ENCODE results near the gene TDRD3.
"Not testable (repeated sequence)": the region's sequence is repeated elsewhere in the genome, so short reads cannot be mapped to it uniquely, and the experiment has no call there.

TDRD3 gene

GRCh38 chr13:60352644-60353043 is 44.4 kb upstream of the TDRD3 start:
- TF ChIP-seq FOXA1 (IDR thresholded peaks at IDR 0.05) (no peak), CTBP1 (IDR thresholded peaks at IDR 0.05; ENCODE audit: borderline replicate concordance) (no peak), SUZ12 (IDR thresholded peaks at IDR 0.05) (no peak), BHLHE40 (IDR thresholded peaks at IDR 0.05; ENCODE audit: borderline replicate concordance) (no peak), TARDBP (IDR thresholded peaks at IDR 0.05) (no peak), SP1 (IDR thresholded peaks at IDR 0.05) (no peak), FOXM1 (IDR thresholded peaks at IDR 0.05; ENCODE audit: borderline replicate concordance) (no peak), NFRKB (IDR thresholded peaks at IDR 0.05) (no peak), FOXK2 (IDR thresholded peaks at IDR 0.05) (no peak), ZNF384 (IDR thresholded peaks at IDR 0.05) (no peak), HDGF (IDR thresholded peaks at IDR 0.05; ENCODE audit: borderline replicate concordance) (no peak), ARNT (IDR thresholded peaks at IDR 0.05) (no peak), ELF4 (IDR thresholded peaks at IDR 0.05) (no peak), L3MBTL2 (conservative IDR thresholded peaks at IDR 0.05) (no peak), LEF1 (IDR thresholded peaks at IDR 0.05; ENCODE audit: borderline replicate concordance) (no peak), PKNOX1 (IDR thresholded peaks at IDR 0.05) (no peak)
- ChIA-PET POLR2A (no interaction called here), CTCF (interaction anchor here (0.6 kb wide), 1 partner anchor 18 kb away, joined by 3 read pairs; no protein-coding TSS in a partner anchor)
- no peak for DNase-seq (ENCODE audit: extremely low spot score)

GRCh38 chr13:60355056-60355455 is 42.0 kb upstream of the TDRD3 start:
- no peak for TF ChIP-seq ARNT (IDR thresholded peaks at IDR 0.05)
- no peak for TF ChIP-seq PKNOX1 (IDR thresholded peaks at IDR 0.05)
- no peak for TF ChIP-seq ELF4 (IDR thresholded peaks at IDR 0.05)
- no peak for TF ChIP-seq FOXA1 (IDR thresholded peaks at IDR 0.05)
- TF ChIP-seq LEF1 (IDR thresholded peaks at IDR 0.05; ENCODE audit: borderline replicate concordance), result no peak
- no peak for TF ChIP-seq SP1 (IDR thresholded peaks at IDR 0.05)
- TF ChIP-seq ZNF384 (IDR thresholded peaks at IDR 0.05), result no peak
- TF ChIP-seq SUZ12 (IDR thresholded peaks at IDR 0.05), result no peak
- TF ChIP-seq L3MBTL2 (conservative IDR thresholded peaks at IDR 0.05), result no peak
- TF ChIP-seq FOXK2 (IDR thresholded peaks at IDR 0.05), result no peak
- TF ChIP-seq TARDBP (IDR thresholded peaks at IDR 0.05), result no peak
- no peak for TF ChIP-seq BHLHE40 (IDR thresholded peaks at IDR 0.05; ENCODE audit: borderline replicate concordance)
- TF ChIP-seq FOXM1 (IDR thresholded peaks at IDR 0.05; ENCODE audit: borderline replicate concordance), result no peak
- TF ChIP-seq NFRKB (IDR thresholded peaks at IDR 0.05), result no peak
- DNase-seq (ENCODE audit: extremely low spot score), result no peak
- ChIA-PET POLR2A (no interaction called here), CTCF (interaction anchor here (1.5 kb wide), 1 partner anchor 76 kb away, joined by 4 read pairs; no protein-coding TSS in a partner anchor)

- no peak for DNase-seq (ENCODE audit: extremely low spot score)
- POLR2A ChIA-PET, result no interaction called here
- TF ChIP-seq HDGF (IDR thresholded peaks at IDR 0.05; ENCODE audit: borderline replicate concordance) (no peak), CTBP1 (IDR thresholded peaks at IDR 0.05; ENCODE audit: borderline replicate concordance) (no peak), FOXA1 (IDR thresholded peaks at IDR 0.05) (no peak), NFRKB (IDR thresholded peaks at IDR 0.05) (no peak), SP1 (IDR thresholded peaks at IDR 0.05) (no peak), ARNT (IDR thresholded peaks at IDR 0.05) (no peak), ELF4 (IDR thresholded peaks at IDR 0.05) (no peak)
- CTCF ChIA-PET, result no interaction called here
Measured at GRCh38 chr13:60356970-60357369, 40.0 kb upstream of the TDRD3 start.

GRCh38 chr13:60358453-60358852 is 38.6 kb upstream of the TDRD3 start:
- no peak for DNase-seq (ENCODE audit: extremely low spot score)
- POLR2A ChIA-PET, result no interaction called here
- TF ChIP-seq HDGF (IDR thresholded peaks at IDR 0.05; ENCODE audit: borderline replicate concordance) (no peak), ARNT (IDR thresholded peaks at IDR 0.05) (no peak), BHLHE40 (IDR thresholded peaks at IDR 0.05; ENCODE audit: borderline replicate concordance) (no peak), TARDBP (IDR thresholded peaks at IDR 0.05) (no peak)
- CTCF ChIA-PET, result no interaction called here

- ChIA-PET POLR2A (no interaction called here), CTCF (no interaction called here)
- TF ChIP-seq ZNF384 (IDR thresholded peaks at IDR 0.05), result no peak
Measured at GRCh38 chr13:60363288-60363687, 33.7 kb upstream of the TDRD3 start.

GRCh38 chr13:60369242-60369641 is 27.8 kb upstream of the TDRD3 start:
- ChIA-PET POLR2A (interaction anchor here (1.2 kb wide), 1 partner anchor 27 kb away, joined by 3 read pairs; no protein-coding TSS in a partner anchor), CTCF (interaction anchor here (0.6 to 1.1 kb wide), 3 partner anchors 9 to 617 kb away, joined by 3 to 4 read pairs (median 3); no protein-coding TSS in a partner anchor)
- DNase-seq (ENCODE audit: extremely low spot score), result no peak
- TF ChIP-seq ARNT (IDR thresholded peaks at IDR 0.05), result no peak

More at GRCh38 chr13:60363288-60363687, 33.7 kb upstream of the TDRD3 start:
- DNase-seq (ENCODE audit: extremely low spot score), result no peak

GRCh38 chr13:60370343-60370742 is 26.7 kb upstream of the TDRD3 start:
- no peak for TF ChIP-seq CTBP1 (IDR thresholded peaks at IDR 0.05; ENCODE audit: borderline replicate concordance)
- TF ChIP-seq NFRKB (IDR thresholded peaks at IDR 0.05), result no peak
- no peak for TF ChIP-seq ELF4 (IDR thresholded peaks at IDR 0.05)
- no peak for TF ChIP-seq BHLHE40 (IDR thresholded peaks at IDR 0.05; ENCODE audit: borderline replicate concordance)
- TF ChIP-seq SUZ12 (IDR thresholded peaks at IDR 0.05), result no peak
- TF ChIP-seq TARDBP (IDR thresholded peaks at IDR 0.05), result no peak
- TF ChIP-seq FOXA1 (IDR thresholded peaks at IDR 0.05), result no peak
- ChIA-PET POLR2A (no interaction called here), CTCF (interaction anchor here (0.6 kb wide), 1 partner anchor 18 kb away, joined by 3 read pairs; no protein-coding TSS in a partner anchor)
- DNase-seq (ENCODE audit: extremely low spot score), result no peak

- CTCF ChIA-PET, result no interaction called here
- no peak for TF ChIP-seq FOXK2 (IDR thresholded peaks at IDR 0.05)
- TF ChIP-seq LEF1 (IDR thresholded peaks at IDR 0.05; ENCODE audit: borderline replicate concordance), result no peak
- no peak for TF ChIP-seq FOXA1 (IDR thresholded peaks at IDR 0.05)
- TF ChIP-seq HDGF (IDR thresholded peaks at IDR 0.05; ENCODE audit: borderline replicate concordance), result no peak
- TF ChIP-seq CTBP1 (IDR thresholded peaks at IDR 0.05; ENCODE audit: borderline replicate concordance), result no peak
- TF ChIP-seq SP1 (IDR thresholded peaks at IDR 0.05), result no peak
- no peak for TF ChIP-seq L3MBTL2 (conservative IDR thresholded peaks at IDR 0.05)
- TF ChIP-seq BHLHE40 (IDR thresholded peaks at IDR 0.05; ENCODE audit: borderline replicate concordance), result no peak
- no peak for TF ChIP-seq ELF4 (IDR thresholded peaks at IDR 0.05)
- no peak for DNase-seq (ENCODE audit: extremely low spot score)
- POLR2A ChIA-PET, result no interaction called here
Measured at GRCh38 chr13:60372141-60372540, 24.9 kb upstream of the TDRD3 start.

- POLR2A ChIA-PET; DNase-seq (ENCODE audit: extremely low spot score); CTCF ChIA-PET: not testable (repeated sequence)
Measured at GRCh38 chr13:60379282-60379681, 17.7 kb upstream of the TDRD3 start.
